Activated naive CD4-positive, alpha-beta T cell treated with anti-CD3 and anti-CD28 coated beads, Interleukin-2, amount 50 U/mL, for 24 hours (primary cell): Measurements from ENCODE around the gene SSH2.
A peak's percentile ranks its signal among the peaks of the same experiment; 100 is the strongest.

Experiments
- H3K27ac Mint-ChIP-seq: one replicate; pipeline ENCODE4 v1.8.0; 2021; ENCODE audit warnings: mild to moderate bottlenecking, mixed read lengths
- H3K27me3 Mint-ChIP-seq: one replicate; pipeline ENCODE4 v1.8.0; 2021; ENCODE audit warnings: mixed read lengths
- H3K36me3 Mint-ChIP-seq: one replicate; pipeline ENCODE4 v1.8.0; 2021; ENCODE audit warnings: mixed read lengths
- H3K4me1 Mint-ChIP-seq: one replicate; pipeline ENCODE4 v1.8.0; 2021; ENCODE audit warnings: mixed read lengths
- H3K4me3 Mint-ChIP-seq: one replicate; pipeline ENCODE4 v1.8.0; 2021; ENCODE audit warnings: mild to moderate bottlenecking, mixed read lengths
- H3K9me3 Mint-ChIP-seq: one replicate; pipeline ENCODE4 v1.8.0; 2021; ENCODE audit warnings: mixed read lengths

The SSH2 gene

GRCh38 chr17:29630630-29631193 lies 299.3 kb downstream of the SSH2 start:
- Mint-ChIP-seq H3K36me3 (peaks cover 2% of the 10 kb centered on the region), H3K27ac (peak overlapping the region; percentile 93), H3K9me3 (no peaks in the 10 kb centered on the region)

GRCh38 chr17:29629839-29630238 lies 300.2 kb downstream of the SSH2 start:
- Mint-ChIP-seq H3K4me1 (peaks cover 61% of the 10 kb centered on the region), H3K36me3 (peaks cover 2% of the 10 kb centered on the region), H3K27me3 (no peaks in the 10 kb centered on the region), H3K4me3 (no peak overlapping the region), H3K27ac (peak overlapping the region; percentile 88), H3K9me3 (no peaks in the 10 kb centered on the region)

More at GRCh38 chr17:29630630-29631193, 299.3 kb downstream of the SSH2 start:
- Mint-ChIP-seq H3K4me1 (peaks cover 52% of the 10 kb centered on the region), H3K4me3 (no peak overlapping the region), H3K27me3 (no peaks in the 10 kb centered on the region)

- H3K4me1 Mint-ChIP-seq: peaks cover 69% of the 10 kb centered on the region
- H3K9me3 Mint-ChIP-seq: no peaks in the 10 kb centered on the region
- peaks cover 2% of the 10 kb centered on the region for H3K36me3 Mint-ChIP-seq
- H3K27me3 Mint-ChIP-seq: no peaks in the 10 kb centered on the region
- no peak overlapping the region for H3K4me3 Mint-ChIP-seq
- peak overlapping the region; percentile 88 for H3K27ac Mint-ChIP-seq
Measured at GRCh38 chr17:29628644-29629043, 301.4 kb downstream of the SSH2 start.

GRCh38 chr17:29627951-29628350 lies 302.1 kb downstream of the SSH2 start:
- Mint-ChIP-seq H3K9me3 (no peaks in the 10 kb centered on the region), H3K27ac (peak overlapping the region; percentile 85), H3K4me1 (peaks cover 76% of the 10 kb centered on the region), H3K36me3 (peaks cover 2% of the 10 kb centered on the region), H3K4me3 (no peak overlapping the region), H3K27me3 (no peaks in the 10 kb centered on the region)

GRCh38 chr17:29625037-29625750 lies 304.8 kb downstream of the SSH2 start:
- H3K9me3 Mint-ChIP-seq: no peaks in the 10 kb centered on the region
- no peaks in the 10 kb centered on the region for H3K36me3 Mint-ChIP-seq
- no peaks in the 10 kb centered on the region for H3K27me3 Mint-ChIP-seq
- peaks cover 80% of the 10 kb centered on the region for H3K4me1 Mint-ChIP-seq
- peak overlapping the region; percentile 19 for H3K4me3 Mint-ChIP-seq
- H3K27ac Mint-ChIP-seq: peak overlapping the region; percentile 95

- no peaks in the 10 kb centered on the region for H3K27me3 Mint-ChIP-seq
- H3K9me3 Mint-ChIP-seq: no peaks in the 10 kb centered on the region
- peak overlapping the region; percentile 95 for H3K27ac Mint-ChIP-seq
- H3K4me1 Mint-ChIP-seq: peaks cover 74% of the 10 kb centered on the region
- no peaks in the 10 kb centered on the region for H3K36me3 Mint-ChIP-seq
- H3K4me3 Mint-ChIP-seq: no peak overlapping the region
Measured at GRCh38 chr17:29624586-29624985, 305.4 kb downstream of the SSH2 start.

GRCh38 chr17:29623283-29623647 lies 306.8 kb downstream of the SSH2 start:
- Mint-ChIP-seq H3K4me1 (peaks cover 61% of the 10 kb centered on the region), H3K9me3 (no peaks in the 10 kb centered on the region), H3K36me3 (no peaks in the 10 kb centered on the region), H3K27me3 (no peaks in the 10 kb centered on the region), H3K27ac (peak overlapping the region; percentile 95), H3K4me3 (peak overlapping the region; percentile 70)

- Mint-ChIP-seq H3K9me3 (no peaks in the 10 kb centered on the region), H3K4me3 (peak within 1 kb of the TSS; percentile 75), H3K27me3 (no peaks in the 10 kb centered on the region), H3K27ac (peak within 1 kb of the TSS; percentile 95), H3K4me1 (peaks cover 55% of the 10 kb centered on the region), H3K36me3 (no peaks in the 10 kb centered on the region)
Measured at GRCh38 chr17:29622337-29623282, 307.4 kb downstream of the SSH2 start, which contains the start of gene CORO6. TSS of gene CORO6 (minus strand) at chr17:29622912. CDS start at chr17:29621421, 1,491 bp downstream.

- no peaks in the 10 kb centered on the region for H3K27me3 Mint-ChIP-seq
- H3K27ac Mint-ChIP-seq: no peak overlapping the region
- peaks cover 55% of the 10 kb centered on the region for H3K4me1 Mint-ChIP-seq
- no peaks in the 10 kb centered on the region for H3K36me3 Mint-ChIP-seq
- no peaks in the 10 kb centered on the region for H3K9me3 Mint-ChIP-seq
- H3K4me3 Mint-ChIP-seq: peak overlapping the region; percentile 75
Measured at GRCh38 chr17:29621751-29622194, 308.3 kb downstream of the SSH2 start.

GRCh38 chr17:29620779-29621500 lies 309.1 kb downstream of the SSH2 start:
- Mint-ChIP-seq H3K27me3 (no peaks in the 10 kb centered on the region), H3K36me3 (no peaks in the 10 kb centered on the region), H3K27ac (no peak overlapping the region), H3K4me1 (peaks cover 56% of the 10 kb centered on the region), H3K4me3 (peak overlapping the region; percentile 75), H3K9me3 (no peaks in the 10 kb centered on the region)

- H3K4me1 Mint-ChIP-seq: peaks cover 50% of the 10 kb centered on the region
- H3K36me3 Mint-ChIP-seq: no peaks in the 10 kb centered on the region
- H3K9me3 Mint-ChIP-seq: no peaks in the 10 kb centered on the region
- no peak overlapping the region for H3K27ac Mint-ChIP-seq
- H3K4me3 Mint-ChIP-seq: no peak overlapping the region
- H3K27me3 Mint-ChIP-seq: no peaks in the 10 kb centered on the region
Measured at GRCh38 chr17:29620271-29620670, 309.8 kb downstream of the SSH2 start.

- Mint-ChIP-seq H3K27me3 (no peaks in the 10 kb centered on the region), H3K9me3 (no peaks in the 10 kb centered on the region), H3K4me3 (no peak overlapping the region), H3K27ac (no peak overlapping the region), H3K4me1 (peaks cover 50% of the 10 kb centered on the region), H3K36me3 (no peaks in the 10 kb centered on the region)
Measured at GRCh38 chr17:29619251-29619650, 310.8 kb downstream of the SSH2 start.

- Mint-ChIP-seq H3K27me3 (no peaks in the 10 kb centered on the region), H3K9me3 (no peaks in the 10 kb centered on the region), H3K4me3 (peak overlapping the region; percentile 86), H3K4me1 (peaks cover 49% of the 10 kb centered on the region), H3K36me3 (no peaks in the 10 kb centered on the region), H3K27ac (peak overlapping the region; percentile 17)
Measured at GRCh38 chr17:29618272-29619065, 311.6 kb downstream of the SSH2 start.

- no peaks in the 10 kb centered on the region for H3K27me3 Mint-ChIP-seq
- peak overlapping the region; percentile 86 for H3K4me3 Mint-ChIP-seq
- peaks cover 41% of the 10 kb centered on the region for H3K4me1 Mint-ChIP-seq
- no peaks in the 10 kb centered on the region for H3K36me3 Mint-ChIP-seq
- H3K9me3 Mint-ChIP-seq: no peaks in the 10 kb centered on the region
- H3K27ac Mint-ChIP-seq: peak overlapping the region; percentile 73
Measured at GRCh38 chr17:29617481-29618271, 312.4 kb downstream of the SSH2 start.
